Calu3 (cell line): ENCODE data around the gene TRIM44. TPM values are rescaled to one million over a fixed set of nuclear protein-coding genes. Genes with fewer than 3 reads are reported as not detected.
"Not testable (repeated sequence)": the region's sequence is repeated elsewhere in the genome, so short reads cannot be mapped to it uniquely, and the experiment has no call there.

Experiments used
- BruUV-seq: library from RNA; stranded (reverse); fragments of 400-500 nt; replicated peaks from 2 replicates; lab custom pipeline; 2021; lab: Mats Ljungman, UMichigan
- CTCF ChIA-PET: fragments of 300-600 bp; sonication (Branson Sonifier 250); formaldehyde crosslinking; loops from one replicate; lab custom pipeline; 2022; ENCODE audit warnings: antibody characterized with exemption; lab: Charles Lee
- DNase-seq: peaks from one replicate; pipeline ENCODE4 v3.0.0; 2022
- H3K27ac Mint-ChIP-seq: one replicate; pipeline ENCODE4 v1.8.0; 2022; ENCODE audit warnings: mixed read lengths; ENCODE audit not compliant: unreplicated experiment
- H3K27me3 Mint-ChIP-seq: one replicate; pipeline ENCODE4 v1.8.0; 2022; ENCODE audit warnings: mixed read lengths; ENCODE audit not compliant: unreplicated experiment
- H3K36me3 Mint-ChIP-seq: one replicate; pipeline ENCODE4 v1.8.0; 2022; ENCODE audit warnings: mild to moderate bottlenecking, moderate library complexity, mixed read lengths; ENCODE audit not compliant: insufficient read depth, unreplicated experiment
- H3K4me1 Mint-ChIP-seq: one replicate; pipeline ENCODE4 v1.8.0; 2022; ENCODE audit warnings: mild to moderate bottlenecking, low read depth, mixed read lengths; ENCODE audit not compliant: unreplicated experiment
- H3K4me3 Mint-ChIP-seq: one replicate; pipeline ENCODE4 v1.8.0; 2022; ENCODE audit warnings: mild to moderate bottlenecking, low read depth, moderate library complexity, mixed read lengths; ENCODE audit not compliant: unreplicated experiment
- H3K9me3 Mint-ChIP-seq: one replicate; pipeline ENCODE4 v1.8.0; 2022; ENCODE audit warnings: low read depth, mixed read lengths; ENCODE audit not compliant: unreplicated experiment
- intact Hi-C: fragments of 100-400 bp; cut with micrococcal nuclease; formaldehyde crosslinking; loops from one replicate; pipeline ENCODE4 v1.10.0; 2022; ENCODE audit not compliant: unreplicated experiment
- total RNA-seq: library from RNA; stranded (reverse); gene quantifications from 2 replicates; pipeline ENCODE4 v1.2.3, GENCODE V29; 2022
- TF ChIP-seq, protein P1 (sequence below): fragments of 200-600 bp; IDR thresholded peaks from one replicate; pipeline ENCODE4 v1.8.0; 2022; ENCODE audit warnings: antibody characterized with exemption; ENCODE audit not compliant: unreplicated experiment

Gene TRIM44
- total RNA-seq, 1 experiment from 2014 or later, result 71.3 TPM

DNA sequence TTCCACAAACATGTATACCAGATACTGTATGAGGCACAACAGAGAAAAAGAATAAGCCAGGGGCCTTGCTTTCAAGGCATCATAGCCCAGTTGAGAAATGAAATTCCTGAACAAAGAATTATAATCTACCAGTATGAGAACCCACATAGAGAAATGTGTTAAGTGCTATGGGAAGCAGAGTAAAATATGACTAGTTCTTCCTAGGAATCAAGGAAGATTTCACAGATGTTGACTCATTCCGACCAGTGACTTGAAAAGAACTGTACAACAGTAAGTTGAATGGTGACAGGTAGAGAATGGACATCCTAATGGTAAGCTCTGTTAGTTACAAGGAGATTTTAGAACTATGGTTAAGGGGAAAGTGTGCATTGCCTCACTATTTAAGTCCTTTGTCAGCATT is 102.6 kb downstream of the TRIM44 start:
- no peak for DNase-seq
- intact Hi-C loops, result no loop called here
- BruUV-seq, result no TSS peak
- Mint-ChIP-seq H3K27me3 (no peaks in the 10 kb centered on the region), H3K4me1 (peaks cover 36% of the 10 kb centered on the region), H3K27ac (no peak overlapping the region), H3K4me3 (no peak overlapping the region), H3K36me3 (no peaks in the 10 kb centered on the region), H3K9me3 (no peaks in the 10 kb centered on the region)
- TF ChIP-seq, protein P1, sequence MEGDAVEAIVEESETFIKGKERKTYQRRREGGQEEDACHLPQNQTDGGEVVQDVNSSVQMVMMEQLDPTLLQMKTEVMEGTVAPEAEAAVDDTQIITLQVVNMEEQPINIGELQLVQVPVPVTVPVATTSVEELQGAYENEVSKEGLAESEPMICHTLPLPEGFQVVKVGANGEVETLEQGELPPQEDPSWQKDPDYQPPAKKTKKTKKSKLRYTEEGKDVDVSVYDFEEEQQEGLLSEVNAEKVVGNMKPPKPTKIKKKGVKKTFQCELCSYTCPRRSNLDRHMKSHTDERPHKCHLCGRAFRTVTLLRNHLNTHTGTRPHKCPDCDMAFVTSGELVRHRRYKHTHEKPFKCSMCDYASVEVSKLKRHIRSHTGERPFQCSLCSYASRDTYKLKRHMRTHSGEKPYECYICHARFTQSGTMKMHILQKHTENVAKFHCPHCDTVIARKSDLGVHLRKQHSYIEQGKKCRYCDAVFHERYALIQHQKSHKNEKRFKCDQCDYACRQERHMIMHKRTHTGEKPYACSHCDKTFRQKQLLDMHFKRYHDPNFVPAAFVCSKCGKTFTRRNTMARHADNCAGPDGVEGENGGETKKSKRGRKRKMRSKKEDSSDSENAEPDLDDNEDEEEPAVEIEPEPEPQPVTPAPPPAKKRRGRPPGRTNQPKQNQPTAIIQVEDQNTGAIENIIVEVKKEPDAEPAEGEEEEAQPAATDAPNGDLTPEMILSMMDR, result no peak
- CTCF ChIA-PET, result no interaction called here

DNA sequence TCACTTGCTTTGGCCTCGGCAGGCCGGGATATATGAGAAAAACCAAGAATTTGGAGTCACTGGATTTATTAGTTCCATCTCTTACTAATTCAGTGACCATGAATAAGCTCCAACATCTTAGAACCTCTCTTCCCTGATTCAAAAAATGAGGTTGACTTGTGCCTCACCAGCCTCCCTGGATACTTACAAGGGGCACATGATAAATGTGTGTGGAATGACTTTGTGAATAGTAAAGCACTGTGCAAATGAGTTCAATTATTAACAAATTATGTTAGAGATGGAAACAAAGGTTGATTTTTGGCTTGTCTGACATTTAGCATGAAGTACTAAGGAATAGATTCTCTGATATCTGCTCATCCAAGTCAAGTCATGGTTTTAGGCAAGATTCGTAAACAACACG is 104.1 kb downstream of the TRIM44 start:
- H3K36me3 Mint-ChIP-seq, result no peaks in the 10 kb centered on the region
- H3K27me3 Mint-ChIP-seq, result no peaks in the 10 kb centered on the region
- CTCF ChIA-PET, result no interaction called here
- H3K4me1 Mint-ChIP-seq, result peaks cover 36% of the 10 kb centered on the region
- no peak overlapping the region for H3K27ac Mint-ChIP-seq
- intact Hi-C loops, result no loop called here
- no peak for DNase-seq
- H3K4me3 Mint-ChIP-seq, result no peak overlapping the region
- TF ChIP-seq, protein P1, result no peak
- H3K9me3 Mint-ChIP-seq, result no peaks in the 10 kb centered on the region
- BruUV-seq, result no TSS peak

- intact Hi-C loops, H3K27ac Mint-ChIP-seq, H3K9me3 Mint-ChIP-seq, H3K27me3 Mint-ChIP-seq, BruUV-seq, DNase-seq, H3K36me3 Mint-ChIP-seq, CTCF ChIA-PET, H3K4me3 Mint-ChIP-seq: not testable (repeated sequence)
- peaks cover 17% of the 10 kb centered on the region for H3K4me1 Mint-ChIP-seq
Observed at GRCh38 chr11:35770425-35770824, 107.8 kb downstream of the TRIM44 start.

- Mint-ChIP-seq H3K9me3 (peaks cover 4% of the 10 kb centered on the region), H3K4me1 (peaks cover 5% of the 10 kb centered on the region), H3K27ac (no peak overlapping the region), H3K4me3 (no peak overlapping the region), H3K27me3 (no peaks in the 10 kb centered on the region), H3K36me3 (no peaks in the 10 kb centered on the region)
- CTCF ChIA-PET, result no interaction called here
- no TSS peak for BruUV-seq
- intact Hi-C loops, result no loop called here
- DNase-seq, result no peak
- TF ChIP-seq, protein P1, result no peak
Observed at GRCh38 chr11:35771722-35772121, 109.1 kb downstream of the TRIM44 start.

DNA sequence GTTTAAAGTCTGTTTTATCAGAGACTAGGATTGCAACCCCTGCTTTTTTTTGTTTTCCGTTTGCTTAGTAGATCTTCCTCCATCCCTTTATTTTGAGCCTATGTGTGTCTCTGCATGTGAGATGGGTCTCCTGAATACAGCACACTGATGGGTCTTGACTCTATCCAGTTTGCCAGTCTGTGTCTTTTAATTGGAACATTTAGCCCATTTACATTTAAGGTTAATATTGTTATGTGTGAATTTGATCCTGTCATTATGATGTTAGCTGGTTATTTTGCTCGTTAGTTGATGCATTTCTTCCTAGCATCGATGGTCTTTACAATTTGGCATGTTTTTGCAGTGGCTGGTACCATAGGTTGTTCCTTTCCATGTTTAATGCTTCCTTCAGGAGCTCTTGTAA is 114.7 kb downstream of the TRIM44 start:
- H3K4me1 Mint-ChIP-seq, result peaks cover 11% of the 10 kb centered on the region
- BruUV-seq, H3K27ac Mint-ChIP-seq, intact Hi-C loops, CTCF ChIA-PET, H3K27me3 Mint-ChIP-seq, H3K36me3 Mint-ChIP-seq, H3K4me3 Mint-ChIP-seq, DNase-seq, H3K9me3 Mint-ChIP-seq: not testable (repeated sequence)

DNA sequence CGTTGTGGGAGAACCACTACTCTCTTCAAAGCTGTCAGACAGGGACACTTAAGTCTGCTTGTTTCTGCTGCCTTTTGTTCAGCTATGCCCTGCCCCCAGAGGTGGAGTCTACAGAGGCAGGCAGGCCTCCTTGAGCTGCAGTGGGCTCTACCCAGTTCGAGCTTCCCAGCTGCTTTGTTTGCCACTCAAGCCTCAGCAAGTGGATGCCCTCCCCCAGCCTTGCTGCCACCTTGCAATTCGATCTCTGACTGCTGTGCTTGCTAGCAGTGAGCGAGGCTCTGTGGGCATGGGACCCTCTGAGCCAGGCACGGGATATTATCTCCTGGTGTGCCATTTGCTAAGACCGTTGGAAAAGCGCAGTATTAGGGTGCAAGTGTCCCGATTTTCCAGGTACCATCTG is 116.4 kb downstream of the TRIM44 start:
- H3K4me1 Mint-ChIP-seq, result peaks cover 11% of the 10 kb centered on the region
- H3K27ac Mint-ChIP-seq, H3K27me3 Mint-ChIP-seq, H3K4me3 Mint-ChIP-seq, H3K36me3 Mint-ChIP-seq, DNase-seq, intact Hi-C loops, H3K9me3 Mint-ChIP-seq, BruUV-seq: not testable (repeated sequence)
- CTCF ChIA-PET, result interaction anchor here (0.6 kb wide), 1 partner anchor 68 kb away, joined by 4 read pairs; no protein-coding TSS in a partner anchor
